ENCODE results near the gene BCL2A1.
"Not testable (repeated sequence)": the region's sequence is repeated elsewhere in the genome, so short reads cannot be mapped to it uniquely, and the experiment has no call there.

Gene BCL2A1

DNA sequence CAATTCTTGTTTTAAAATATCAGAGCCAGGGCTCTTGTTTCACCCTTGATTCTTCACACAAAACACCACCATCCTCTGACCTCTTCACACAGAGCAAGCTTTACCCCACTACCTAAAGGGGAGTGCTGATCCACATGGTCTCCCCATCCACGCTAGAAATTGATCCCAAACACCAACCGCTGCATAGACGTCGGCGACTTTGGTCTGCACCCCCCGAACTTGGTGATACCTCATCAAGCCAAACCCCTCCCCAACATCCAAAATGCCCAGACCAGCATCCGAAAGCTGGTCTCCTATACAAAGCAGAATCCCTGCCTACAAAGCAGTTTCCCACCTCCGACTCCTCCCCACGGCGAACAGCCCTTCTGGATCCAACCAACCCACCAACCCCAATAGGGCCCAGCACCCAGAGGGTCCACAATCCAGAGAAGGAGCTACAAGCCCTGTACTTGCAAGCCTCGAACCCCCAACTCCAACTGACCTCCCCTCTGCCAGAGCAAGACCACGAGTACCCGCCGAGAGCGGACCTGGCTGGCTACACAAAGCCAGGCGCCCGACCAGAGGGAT is 48.4 kb downstream of the BCL2A1 start:
- DNase-seq = no peak

DNA sequence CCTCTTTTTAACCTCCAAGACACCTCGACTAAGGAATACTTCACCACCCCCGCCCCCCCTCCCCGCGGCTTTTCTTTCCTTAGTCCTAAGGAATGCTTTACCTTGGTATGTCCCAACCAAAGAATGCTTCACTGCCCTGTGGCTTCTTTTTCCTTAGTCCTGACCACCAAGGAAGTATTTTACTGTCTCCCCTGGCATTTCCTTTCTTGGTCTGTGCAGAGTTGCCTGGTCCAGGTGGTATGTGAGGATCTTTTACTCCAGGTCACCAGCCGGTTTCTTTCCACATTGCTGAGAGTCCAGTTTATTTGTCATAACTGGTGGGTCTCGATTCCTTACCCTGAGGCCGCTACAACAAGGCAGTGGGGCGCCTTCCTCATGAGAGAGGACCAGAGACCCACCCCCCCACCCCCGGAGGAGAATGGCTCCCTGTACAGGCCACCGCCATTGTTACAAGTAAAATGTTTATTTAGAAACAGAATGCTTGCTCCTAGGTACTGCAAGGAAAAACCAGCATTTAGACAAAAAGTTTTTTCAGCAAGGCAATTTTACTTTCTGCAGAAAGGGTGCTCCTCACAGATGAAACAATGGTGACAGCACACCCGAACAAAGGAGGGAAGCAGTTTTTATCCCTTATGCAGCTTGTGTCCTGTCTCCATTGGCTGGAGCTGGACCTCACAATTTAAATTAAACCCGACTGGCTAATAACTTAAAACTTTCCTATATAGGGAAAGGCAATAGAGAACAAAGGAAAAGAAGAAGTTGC is 51.1 kb downstream of the BCL2A1 start:
- DNase-seq = no peak

DNA sequence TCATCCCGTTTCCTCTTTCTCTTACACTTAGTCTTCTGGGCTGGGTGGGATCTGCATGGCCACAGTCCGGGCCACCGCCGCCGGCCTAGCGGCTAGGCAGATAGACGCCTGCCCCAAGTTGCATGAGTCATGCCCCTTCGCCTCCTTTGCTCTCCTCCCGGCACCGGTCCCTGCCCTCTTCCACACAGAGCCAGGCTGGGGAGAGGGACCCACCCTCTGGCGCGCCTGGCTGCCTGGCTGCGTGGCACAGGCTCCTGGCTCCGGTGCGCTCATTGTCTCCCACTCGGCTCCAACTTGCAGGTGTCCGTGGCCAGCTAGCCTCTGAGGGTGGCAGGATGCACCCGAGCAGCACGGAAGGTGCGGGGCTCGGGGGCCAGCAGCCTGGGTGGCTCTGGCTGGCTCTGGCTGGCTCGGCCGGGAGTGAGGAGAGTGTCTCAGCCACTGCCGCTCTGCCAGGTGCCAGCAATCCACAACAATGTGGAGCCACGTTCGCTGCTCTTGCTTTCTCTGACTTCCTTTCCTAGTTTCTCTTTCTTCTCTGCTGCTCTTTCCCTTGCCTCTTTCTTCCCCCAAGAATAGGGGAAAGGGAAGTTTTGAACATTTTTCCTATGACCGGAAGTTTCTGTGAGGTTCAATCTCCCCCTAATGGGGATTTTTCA is 51.8 kb downstream of the BCL2A1 start:
- no peak for DNase-seq

DNA sequence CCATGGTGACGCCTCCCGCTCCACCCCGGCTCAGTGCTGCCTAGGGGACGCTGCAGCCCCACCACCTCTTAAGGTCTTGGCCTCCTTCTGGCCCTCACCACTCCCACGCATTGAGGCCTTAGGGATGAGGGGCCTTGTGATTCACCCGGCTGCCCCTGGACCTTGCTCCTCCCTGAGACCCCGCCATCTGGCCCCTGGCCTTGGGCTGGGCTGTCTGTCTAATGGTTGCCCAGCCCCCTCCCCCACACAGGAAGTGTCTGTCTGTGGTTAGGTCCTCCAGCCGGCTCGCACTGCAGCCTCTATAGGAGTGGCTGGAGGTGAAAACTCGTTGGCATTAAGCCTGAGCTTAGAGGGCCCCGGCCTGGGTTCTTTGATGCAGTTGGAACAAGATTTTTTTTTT is 52.7 kb downstream of the BCL2A1 start:
- no peak for DNase-seq

DNA sequence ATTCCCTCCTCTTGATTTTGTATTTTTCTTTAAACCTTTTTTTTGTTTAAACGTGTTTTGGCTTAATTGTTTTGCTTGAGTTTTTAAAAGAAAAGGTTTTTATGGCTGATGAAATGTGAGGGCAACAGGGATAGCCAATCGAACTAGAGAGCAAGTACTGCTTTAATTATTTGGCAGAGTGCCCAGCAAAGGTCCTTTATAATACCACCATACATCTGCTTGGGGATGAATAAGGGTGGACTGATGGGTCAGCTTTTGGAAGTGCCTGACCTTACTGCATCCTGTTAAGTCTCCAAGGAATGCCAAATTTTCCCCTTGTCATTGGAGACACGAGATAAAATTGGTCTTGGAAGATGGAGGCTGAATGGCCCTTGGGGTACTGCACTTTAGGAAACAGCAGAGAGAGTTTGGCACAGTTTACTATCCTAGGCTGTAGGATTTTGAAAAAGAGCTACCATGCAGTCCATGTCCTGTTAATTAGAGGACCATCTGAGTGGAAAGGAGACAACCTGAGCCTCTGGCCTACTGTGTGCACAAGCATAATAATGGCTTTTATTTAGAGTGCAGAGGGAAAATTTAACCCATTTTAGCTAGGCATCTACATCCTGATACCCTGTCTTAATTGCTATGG is 54.4 kb downstream of the BCL2A1 start:
- DNase-seq = no peak

DNA sequence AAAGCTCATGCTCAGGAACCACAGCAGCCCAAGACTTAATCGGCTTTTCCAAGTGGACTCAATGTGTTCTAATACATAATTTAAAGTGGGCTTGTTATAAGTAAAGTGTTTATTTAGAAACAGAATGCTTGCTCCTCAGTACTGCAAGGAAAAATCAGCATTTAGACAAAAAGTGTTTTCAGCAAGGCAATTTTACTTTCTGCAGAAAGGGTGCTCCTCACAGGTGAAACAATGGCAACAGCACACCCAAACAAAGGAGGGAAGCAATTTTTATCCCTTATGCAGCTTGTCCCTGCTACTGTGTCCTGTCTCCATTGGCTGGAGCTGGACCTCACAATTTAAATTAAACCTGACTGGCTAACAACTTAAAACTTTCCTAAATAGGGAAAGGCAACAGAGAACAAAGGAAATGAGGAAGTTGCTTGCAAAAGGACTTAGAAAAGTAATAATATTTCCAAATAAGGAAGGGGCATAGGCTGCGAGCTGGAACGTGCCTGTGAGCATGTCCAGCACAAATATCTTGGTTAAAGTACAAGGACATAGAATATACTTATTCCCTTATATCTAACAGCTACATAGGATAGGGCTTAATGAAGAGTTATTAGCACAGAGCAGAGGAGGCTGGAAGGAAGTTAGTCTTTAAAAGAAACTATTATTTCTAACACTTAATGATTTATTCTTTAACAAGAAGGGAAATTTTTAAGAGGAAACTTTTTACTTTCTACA is 55.1 kb downstream of the BCL2A1 start:
- not testable (repeated sequence) for DNase-seq

DNA sequence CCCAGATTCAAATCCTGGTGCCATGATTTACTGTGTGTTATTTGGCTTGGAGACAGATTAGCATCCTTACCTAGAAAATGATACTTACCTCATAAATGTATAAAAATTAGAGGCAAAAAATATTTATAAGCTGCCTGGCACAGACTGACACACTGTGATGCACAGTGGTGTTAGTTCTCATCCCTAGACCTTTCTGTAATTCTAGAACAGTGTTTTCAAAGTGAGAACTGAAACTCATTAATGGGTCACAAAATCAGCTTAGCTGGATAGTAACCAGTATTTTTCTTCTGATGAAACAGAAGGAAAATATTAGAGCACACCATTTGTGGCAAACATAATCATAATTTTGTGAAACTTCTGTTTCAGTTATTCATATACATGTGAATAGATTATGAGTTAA is 56.3 kb downstream of the BCL2A1 start:
- DNase-seq = no peak

Measured in activated gamma-delta T cell (primary cell).